Measurements from ENCODE around the gene DIAPH1.
"Not testable (repeated sequence)": the region's sequence is repeated elsewhere in the genome, so short reads cannot be mapped to it uniquely, and the experiment has no call there.

DIAPH1 gene

GRCh38 chr5:141639357-141640050 lies 20.7 kb upstream of the DIAPH1 start:
- no peak for DNase-seq

DNA sequence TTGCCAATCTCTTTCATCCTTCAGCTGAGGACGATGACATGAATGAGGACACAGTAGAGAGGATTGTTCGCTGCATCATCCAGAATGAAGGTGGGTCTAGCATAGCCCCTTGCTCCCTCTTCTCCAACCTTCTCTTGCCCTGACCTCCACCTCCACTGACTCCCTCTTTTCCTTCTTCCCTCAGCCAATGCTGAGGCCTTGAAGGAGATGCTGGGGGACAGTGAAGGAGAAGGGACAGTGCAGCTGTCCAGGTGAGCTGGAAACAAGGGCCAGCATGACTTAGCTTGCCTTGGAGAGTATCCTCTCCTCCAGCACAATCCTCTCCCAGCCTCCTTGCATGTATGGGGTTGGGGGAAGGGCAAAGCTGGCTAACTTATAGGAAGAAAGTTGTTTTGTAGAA lies 20.0 kb upstream of the DIAPH1 start:
- DNase-seq, result no peak

DNA sequence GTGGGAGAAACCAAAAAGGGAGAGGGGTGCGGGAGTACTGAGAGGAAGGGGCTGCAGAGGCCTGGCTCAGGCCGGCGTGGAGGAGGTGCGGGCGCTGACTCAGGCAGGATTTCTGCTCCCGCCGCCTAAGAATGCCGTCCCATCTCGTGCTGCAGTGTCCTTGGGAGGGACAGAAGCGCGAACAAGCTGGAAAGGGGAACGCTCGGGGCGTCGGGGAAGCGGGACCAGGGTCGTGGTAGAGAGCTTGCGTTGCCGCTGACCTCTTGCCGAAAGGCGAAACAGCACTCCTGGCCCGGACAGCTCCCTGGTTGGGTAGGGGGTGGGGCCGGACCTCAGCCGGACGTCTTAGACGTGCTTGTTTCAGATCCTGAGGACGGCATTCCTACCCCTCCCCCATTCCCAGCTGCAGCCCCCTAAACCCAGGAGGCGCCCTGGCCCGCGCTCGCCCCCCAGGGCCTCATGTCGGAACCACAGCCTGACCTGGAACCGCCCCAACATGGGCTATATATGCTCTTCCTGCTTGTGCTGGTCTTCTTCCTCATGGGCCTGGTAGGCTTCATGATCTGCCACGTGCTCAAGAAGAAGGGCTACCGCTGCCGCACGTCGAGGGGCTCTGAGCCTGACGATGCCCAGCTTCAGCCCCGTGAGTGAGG lies 19.1 kb upstream of the DIAPH1 start:
- no peak for DNase-seq

GRCh38 chr5:141637123-141637766 lies 18.4 kb upstream of the DIAPH1 start:
- DNase-seq, result no peak

GRCh38 chr5:141636413-141637122 lies 17.8 kb upstream of the DIAPH1 start, which contains the start of the genes HDAC3 and RELL2:
Gene HDAC3, minus strand, starts transcription at chr5:141636849. Its CDS starts 59 bp downstream, at chr5:141636790.
Gene RELL2, plus strand, starts transcription at chr5:141636997. Its CDS starts 1,229 bp downstream, at chr5:141638226.
- peak; percentile 63 for DNase-seq

GRCh38 chr5:141636106-141636412 lies 17.3 kb upstream of the DIAPH1 start:
- DNase-seq, result no peak

GRCh38 chr5:141635646-141636045 lies 16.8 kb upstream of the DIAPH1 start:
- DNase-seq, result no peak

- no peak for DNase-seq
Observed at GRCh38 chr5:141634720-141635119, 15.9 kb upstream of the DIAPH1 start.

GRCh38 chr5:141633871-141634561 lies 15.2 kb upstream of the DIAPH1 start:
- no peak for DNase-seq

- no peak for DNase-seq
Observed at GRCh38 chr5:141632650-141633049, 13.8 kb upstream of the DIAPH1 start.

DNA sequence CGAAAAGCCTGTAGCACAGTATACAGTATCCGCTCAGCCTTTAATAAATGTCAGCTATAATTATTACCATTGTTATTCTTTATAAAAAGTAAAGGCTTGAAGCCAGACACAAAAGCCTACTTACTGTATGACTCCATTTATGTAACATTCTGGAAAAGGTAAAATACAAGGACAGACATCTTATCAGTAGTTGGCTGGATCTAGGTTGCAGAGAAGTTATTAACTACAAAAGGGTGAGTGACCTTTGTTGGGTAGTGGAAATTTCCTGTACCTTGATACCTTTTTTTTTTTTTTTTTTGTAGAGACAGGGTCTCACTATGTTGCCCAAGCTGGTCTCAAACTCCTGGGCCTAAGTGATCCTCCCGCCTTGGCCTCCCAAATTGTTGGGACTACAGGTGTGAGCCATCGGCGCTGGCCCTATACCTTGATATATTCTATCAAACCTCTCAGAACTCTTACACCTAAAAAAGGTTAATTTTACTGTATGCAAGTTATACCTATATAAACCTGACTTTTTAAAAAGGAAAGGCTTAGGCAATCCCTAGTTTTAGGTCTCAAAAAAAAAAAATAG lies 11.9 kb upstream of the DIAPH1 start:
- DNase-seq, result no peak

DNA sequence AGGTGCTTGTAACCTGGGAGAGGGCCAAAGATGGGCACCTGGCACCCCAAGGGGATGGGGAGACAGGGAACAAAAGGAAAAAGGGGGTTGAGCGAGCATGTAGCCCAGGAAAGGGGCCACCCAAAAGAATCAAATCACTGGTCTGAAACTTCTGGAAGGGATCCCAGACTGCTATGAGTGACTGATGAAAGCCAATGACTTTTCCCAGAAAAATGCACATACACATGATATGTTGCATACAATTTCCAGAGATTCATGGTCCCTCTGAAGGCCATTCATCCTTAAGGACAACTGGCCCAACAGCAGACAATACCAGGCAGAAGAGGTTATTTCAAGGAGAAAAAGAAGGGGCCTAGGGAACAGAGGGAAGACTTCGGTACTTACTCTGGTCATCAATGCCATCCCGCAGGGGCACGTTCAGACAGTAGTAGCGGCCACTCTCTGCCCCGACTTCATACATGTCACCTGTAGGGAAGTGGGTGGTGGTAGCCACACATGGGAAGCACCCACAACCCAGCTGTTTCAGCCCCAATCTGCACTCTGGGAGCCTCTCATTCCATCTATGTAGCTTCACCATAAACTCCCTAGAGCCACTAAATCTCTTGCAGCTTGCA lies 9.5 kb upstream of the DIAPH1 start:
- no peak for DNase-seq

GRCh38 chr5:141623611-141624010 lies 4.8 kb upstream of the DIAPH1 start:
- no peak for DNase-seq

DNA sequence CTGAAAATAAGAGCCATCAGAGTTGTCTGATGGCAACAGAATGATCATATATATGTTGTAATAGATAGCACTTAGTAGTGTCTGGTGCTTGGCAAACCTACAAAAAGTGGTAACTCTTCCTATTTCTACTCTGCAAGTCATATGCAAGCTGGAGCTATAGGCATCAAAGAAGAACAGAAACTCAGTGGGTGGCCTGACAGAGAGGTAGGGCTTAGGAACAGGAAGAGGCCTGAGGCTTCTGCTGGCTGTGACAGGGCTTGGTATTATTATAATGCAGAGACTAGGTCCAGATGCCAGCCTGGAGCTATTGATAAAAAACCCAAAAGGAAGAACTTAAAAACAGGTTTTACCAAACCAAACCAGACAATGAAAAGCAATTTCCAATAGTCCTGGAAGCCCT lies 4.4 kb upstream of the DIAPH1 start:
- no peak for DNase-seq

DNA sequence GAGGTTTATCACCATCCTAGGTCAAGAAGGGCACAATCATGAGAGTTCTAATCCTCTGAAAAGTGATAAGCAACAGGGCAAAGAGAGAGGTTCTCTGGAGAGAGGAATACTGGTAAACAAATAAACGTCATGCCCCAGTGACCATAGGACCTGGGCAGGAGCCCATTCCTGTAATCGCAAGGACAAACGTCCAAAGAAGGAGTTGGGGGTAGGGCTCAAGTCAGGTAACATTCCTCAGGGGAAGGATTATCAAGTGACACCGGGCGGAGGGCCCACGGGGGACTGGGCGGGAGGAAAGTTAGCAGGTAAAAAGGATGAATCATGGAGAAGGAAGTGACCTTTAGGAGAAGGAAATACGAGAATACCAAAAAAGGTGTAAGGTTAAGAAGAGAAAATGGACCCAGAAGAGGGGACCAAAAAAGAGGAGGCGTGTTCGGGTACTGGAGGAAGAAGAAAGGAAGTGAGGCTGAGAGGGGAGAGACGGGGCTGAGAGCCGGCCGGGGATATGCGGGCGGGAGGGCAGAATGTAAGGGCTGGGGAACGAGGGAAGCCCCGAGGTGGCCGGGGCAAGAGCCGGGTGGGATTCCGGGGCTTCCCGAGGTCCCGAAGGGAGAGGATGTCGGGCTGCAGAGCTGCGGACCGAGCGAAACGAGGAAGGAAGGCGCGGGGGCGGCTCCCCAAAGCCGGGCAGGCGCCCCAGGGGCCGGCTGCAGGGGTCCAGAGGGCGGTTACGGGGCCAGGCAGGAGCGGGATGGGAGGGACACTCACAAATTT lies 583 bp downstream of the DIAPH1 start:
- DNase-seq, result no peak

GRCh38 chr5:141617682-141618029 lies 1.1 kb downstream of the DIAPH1 start:
- no peak for DNase-seq

DNA sequence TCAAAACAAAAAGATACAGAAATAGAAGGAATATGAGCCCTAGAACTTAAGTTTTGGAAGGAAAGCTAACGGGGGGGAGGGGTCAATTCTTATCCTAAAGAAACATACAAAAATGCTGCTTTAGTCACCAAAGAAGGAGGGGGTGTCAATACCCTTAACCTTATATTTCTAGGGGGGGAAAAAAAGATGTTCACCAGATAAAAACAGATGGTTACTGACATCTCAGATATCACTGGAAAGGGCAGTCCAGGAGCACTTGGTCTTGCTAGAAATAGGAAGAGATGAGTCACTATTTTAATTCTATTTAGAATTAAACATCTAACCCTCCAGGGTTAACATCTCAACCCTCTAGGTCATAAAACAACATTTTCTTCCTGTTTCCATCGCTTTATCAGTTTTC lies 1.7 kb downstream of the DIAPH1 start:
- DNase-seq, result no peak

DNA sequence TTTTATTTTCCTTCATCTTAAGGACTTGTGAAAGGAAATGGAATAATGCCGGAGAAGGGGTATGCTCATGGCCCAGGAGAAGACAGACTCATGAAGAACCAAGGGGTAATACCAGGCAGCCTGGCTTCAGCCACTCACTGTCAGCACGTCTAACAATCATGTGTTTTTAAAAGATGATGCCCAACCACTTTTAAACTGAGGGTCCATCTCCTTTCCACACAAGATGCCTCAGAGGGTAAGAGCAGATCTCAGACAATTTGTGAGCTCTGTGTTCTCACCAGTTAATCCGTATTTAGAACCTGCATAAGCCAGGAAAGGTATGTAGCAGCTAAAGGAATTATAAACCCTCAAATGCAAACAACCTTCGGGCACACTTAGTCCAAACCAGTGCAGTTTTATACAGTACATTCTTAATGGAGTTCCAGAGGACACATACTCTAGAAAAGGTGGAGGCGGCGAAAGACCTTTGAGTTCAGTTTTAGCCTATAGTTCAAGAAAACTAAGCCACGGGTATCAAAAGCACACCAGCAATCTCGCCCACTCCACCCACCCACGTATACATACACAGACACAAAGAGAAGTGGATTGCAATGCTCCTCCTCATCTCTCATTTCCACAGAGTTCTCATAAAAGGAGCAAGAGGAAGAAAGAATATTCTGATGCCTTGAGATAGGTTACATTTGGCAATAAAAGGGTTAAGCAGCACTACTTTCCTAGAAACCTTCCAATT lies 2.6 kb downstream of the DIAPH1 start:
- no peak for DNase-seq

- no peak for DNase-seq
Observed at GRCh38 chr5:141613344-141613743, 5.5 kb downstream of the DIAPH1 start.

GRCh38 chr5:141611289-141611688 lies 7.5 kb downstream of the DIAPH1 start:
- DNase-seq, result no peak

DNA sequence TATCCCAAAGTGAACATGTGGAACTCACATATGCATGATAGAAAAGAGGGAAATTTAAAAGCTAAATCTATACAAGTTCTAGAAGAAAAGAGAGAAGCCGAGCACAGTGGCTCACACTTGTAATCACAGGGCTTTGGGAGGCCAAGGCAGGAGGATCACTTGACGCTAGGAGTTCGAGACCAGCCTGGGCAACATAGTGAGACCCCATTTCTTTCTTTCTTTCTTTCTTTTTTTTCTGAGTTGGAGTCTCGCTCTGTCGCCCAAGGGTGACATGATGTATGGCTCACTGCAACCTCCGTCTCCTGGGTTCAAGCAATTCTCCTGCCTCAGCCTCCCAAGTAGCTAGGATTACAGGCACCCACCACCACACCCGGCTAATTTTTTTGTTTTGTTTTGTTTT lies 8.9 kb downstream of the DIAPH1 start:
- not testable (repeated sequence) for DNase-seq
